Upper lobe of left lung (tissue), 4 donors: Measurements from ENCODE around the gene KIF23.

Experiments
- EP300 ChIP-seq, 4 donors: sonication (generic); formaldehyde crosslinking; IDR thresholded peaks; one replicate each; pipeline ENCODE4 v1.5.1; 2017; ENCODE audit warnings: antibody characterized with exemption in 4 of 4, control low read depth in 2 of 4
- POLR2AphosphoS5 ChIP-seq, 2 donors: sonication (generic); formaldehyde crosslinking; IDR thresholded peaks; one replicate each; pipeline ENCODE4 v1.5.1; 2017; ENCODE audit warnings: antibody characterized with exemption in 2 of 2
- TF ChIP-seq, protein P1 (sequence below), 6 experiments: fragments of 450-650 bp in 4 of 6; fragments of 200-600 bp in 2 of 6; sonication (generic) in 2 of 6; IDR thresholded peaks; one replicate each; pipeline ENCODE4 v1.5.1; 2016 to 2019; ENCODE audit warnings: antibody characterized with exemption in 6 of 6

DNA sequence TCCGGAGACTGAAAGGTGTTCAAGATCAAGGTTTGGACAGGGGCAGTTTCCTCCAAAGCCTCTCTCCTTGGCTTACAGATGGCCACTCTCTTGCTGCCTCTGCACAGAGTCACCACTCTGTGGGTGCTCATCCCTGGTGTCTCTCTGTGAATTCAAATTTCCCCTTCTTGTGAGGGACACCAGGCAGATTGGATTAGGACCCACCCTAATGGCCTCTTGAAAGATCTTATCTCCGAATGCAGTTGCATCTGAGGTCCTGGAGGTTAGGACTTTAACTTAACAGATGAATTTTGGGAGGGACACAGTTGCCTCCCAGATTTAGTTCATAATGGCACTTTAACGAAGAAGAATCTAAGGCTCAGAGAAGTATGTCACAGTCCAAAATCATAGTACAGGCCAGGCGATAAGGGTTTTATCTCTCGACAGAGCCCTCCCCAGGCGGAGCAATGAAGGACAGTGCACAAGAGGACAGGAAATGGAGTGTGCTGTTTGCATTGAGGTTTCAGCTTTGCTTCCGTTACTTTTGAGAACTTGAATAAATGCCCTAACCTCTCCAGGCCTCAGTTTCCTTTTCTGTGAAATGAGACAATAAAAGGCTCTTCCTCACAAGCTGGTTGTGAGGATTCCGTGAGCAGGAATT, 38.9 kb upstream of the KIF23 start:
- TF ChIP-seq, protein P1, sequence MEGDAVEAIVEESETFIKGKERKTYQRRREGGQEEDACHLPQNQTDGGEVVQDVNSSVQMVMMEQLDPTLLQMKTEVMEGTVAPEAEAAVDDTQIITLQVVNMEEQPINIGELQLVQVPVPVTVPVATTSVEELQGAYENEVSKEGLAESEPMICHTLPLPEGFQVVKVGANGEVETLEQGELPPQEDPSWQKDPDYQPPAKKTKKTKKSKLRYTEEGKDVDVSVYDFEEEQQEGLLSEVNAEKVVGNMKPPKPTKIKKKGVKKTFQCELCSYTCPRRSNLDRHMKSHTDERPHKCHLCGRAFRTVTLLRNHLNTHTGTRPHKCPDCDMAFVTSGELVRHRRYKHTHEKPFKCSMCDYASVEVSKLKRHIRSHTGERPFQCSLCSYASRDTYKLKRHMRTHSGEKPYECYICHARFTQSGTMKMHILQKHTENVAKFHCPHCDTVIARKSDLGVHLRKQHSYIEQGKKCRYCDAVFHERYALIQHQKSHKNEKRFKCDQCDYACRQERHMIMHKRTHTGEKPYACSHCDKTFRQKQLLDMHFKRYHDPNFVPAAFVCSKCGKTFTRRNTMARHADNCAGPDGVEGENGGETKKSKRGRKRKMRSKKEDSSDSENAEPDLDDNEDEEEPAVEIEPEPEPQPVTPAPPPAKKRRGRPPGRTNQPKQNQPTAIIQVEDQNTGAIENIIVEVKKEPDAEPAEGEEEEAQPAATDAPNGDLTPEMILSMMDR (IDR thresholded peaks at IDR 0.05): no peak
- TF ChIP-seq POLR2AphosphoS5 (IDR thresholded peaks at IDR 0.05) (no peak), EP300 (IDR thresholded peaks at IDR 0.05) (no peak)
